ENCODE results near the gene MRPS18B. TPM values are rescaled to one million over a fixed set of nuclear protein-coding genes. Genes with fewer than 3 reads are reported as not detected.

MRPS18B gene
- polyA plus RNA-seq, 1 donor from 2014 or later: 77.7 TPM

DNA sequence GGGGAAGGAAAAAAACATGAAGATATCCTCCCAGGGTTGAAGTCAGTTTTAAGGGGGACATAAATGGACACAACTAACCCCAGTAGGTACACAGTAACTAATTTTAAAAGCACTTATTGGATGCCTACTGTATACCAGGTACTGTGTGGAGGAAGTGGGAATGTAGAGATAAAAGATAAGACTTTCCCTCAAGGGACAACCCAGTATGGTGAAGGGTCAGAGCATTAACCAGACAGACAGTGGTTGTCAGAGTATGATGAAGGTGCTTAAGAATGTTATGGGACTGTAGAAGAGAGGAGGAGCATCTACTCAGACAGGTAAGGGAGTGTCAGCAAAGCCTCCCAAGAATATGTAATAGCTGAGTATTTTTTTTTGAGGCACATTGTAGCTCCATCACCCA is 45.5 kb upstream of the MRPS18B start:
- no peak for TF ChIP-seq RAD21 (conservative IDR thresholded peaks at IDR 0.05)
- TF ChIP-seq, protein P1, sequence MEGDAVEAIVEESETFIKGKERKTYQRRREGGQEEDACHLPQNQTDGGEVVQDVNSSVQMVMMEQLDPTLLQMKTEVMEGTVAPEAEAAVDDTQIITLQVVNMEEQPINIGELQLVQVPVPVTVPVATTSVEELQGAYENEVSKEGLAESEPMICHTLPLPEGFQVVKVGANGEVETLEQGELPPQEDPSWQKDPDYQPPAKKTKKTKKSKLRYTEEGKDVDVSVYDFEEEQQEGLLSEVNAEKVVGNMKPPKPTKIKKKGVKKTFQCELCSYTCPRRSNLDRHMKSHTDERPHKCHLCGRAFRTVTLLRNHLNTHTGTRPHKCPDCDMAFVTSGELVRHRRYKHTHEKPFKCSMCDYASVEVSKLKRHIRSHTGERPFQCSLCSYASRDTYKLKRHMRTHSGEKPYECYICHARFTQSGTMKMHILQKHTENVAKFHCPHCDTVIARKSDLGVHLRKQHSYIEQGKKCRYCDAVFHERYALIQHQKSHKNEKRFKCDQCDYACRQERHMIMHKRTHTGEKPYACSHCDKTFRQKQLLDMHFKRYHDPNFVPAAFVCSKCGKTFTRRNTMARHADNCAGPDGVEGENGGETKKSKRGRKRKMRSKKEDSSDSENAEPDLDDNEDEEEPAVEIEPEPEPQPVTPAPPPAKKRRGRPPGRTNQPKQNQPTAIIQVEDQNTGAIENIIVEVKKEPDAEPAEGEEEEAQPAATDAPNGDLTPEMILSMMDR (IDR thresholded peaks at IDR 0.05; ENCODE audit: poor library complexity, severe bottlenecking): no peak
- TF ChIP-seq EZH2 (IDR thresholded peaks at IDR 0.05; ENCODE audit: borderline replicate concordance, insufficient read depth, low read length, poor library complexity, severe bottlenecking): no peak
- no peak for TF ChIP-seq POLR2AphosphoS5 (IDR thresholded peaks at IDR 0.05)
- TF ChIP-seq EP300 (conservative IDR thresholded peaks at IDR 0.05; ENCODE audit: poor library complexity, severe bottlenecking): no peak
- no peak for TF ChIP-seq MXI1 (conservative IDR thresholded peaks at IDR 0.05; ENCODE audit: poor library complexity, severe bottlenecking)
- no peak for TF ChIP-seq SMC3 (conservative IDR thresholded peaks at IDR 0.05; ENCODE audit: poor library complexity)
- TF ChIP-seq, protein P2, sequence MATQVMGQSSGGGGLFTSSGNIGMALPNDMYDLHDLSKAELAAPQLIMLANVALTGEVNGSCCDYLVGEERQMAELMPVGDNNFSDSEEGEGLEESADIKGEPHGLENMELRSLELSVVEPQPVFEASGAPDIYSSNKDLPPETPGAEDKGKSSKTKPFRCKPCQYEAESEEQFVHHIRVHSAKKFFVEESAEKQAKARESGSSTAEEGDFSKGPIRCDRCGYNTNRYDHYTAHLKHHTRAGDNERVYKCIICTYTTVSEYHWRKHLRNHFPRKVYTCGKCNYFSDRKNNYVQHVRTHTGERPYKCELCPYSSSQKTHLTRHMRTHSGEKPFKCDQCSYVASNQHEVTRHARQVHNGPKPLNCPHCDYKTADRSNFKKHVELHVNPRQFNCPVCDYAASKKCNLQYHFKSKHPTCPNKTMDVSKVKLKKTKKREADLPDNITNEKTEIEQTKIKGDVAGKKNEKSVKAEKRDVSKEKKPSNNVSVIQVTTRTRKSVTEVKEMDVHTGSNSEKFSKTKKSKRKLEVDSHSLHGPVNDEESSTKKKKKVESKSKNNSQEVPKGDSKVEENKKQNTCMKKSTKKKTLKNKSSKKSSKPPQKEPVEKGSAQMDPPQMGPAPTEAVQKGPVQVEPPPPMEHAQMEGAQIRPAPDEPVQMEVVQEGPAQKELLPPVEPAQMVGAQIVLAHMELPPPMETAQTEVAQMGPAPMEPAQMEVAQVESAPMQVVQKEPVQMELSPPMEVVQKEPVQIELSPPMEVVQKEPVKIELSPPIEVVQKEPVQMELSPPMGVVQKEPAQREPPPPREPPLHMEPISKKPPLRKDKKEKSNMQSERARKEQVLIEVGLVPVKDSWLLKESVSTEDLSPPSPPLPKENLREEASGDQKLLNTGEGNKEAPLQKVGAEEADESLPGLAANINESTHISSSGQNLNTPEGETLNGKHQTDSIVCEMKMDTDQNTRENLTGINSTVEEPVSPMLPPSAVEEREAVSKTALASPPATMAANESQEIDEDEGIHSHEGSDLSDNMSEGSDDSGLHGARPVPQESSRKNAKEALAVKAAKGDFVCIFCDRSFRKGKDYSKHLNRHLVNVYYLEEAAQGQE (IDR thresholded peaks at IDR 0.05; ENCODE audit: borderline replicate concordance): no peak
- TF ChIP-seq TAF1 (IDR thresholded peaks at IDR 0.05; ENCODE audit: low read depth): no peak
- peaks cover 39% of the 10 kb centered on the region for H3K79me2 ChIP-seq (replicated peaks; ENCODE audit: insufficient read depth, low read length)

DNA sequence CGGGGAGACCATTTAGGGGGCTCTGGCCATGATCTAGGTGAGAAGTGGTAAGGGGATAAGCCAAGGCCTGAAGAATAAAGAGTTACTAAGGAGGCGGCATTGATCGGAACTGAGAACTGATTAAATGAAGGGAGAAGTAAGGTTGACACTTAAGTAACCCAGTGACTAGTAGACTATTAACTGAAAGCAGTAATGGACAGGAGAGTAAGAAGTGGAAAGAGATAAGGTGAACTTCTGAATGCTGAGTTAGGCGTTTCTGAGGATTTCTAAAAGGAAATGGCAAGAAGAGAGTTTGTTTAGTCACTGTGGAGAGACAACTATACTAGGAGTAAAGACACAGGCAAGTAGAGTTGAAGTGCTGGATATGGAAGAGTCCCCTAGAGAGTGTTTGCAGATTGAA is 44.5 kb upstream of the MRPS18B start:
- H4K20me1 ChIP-seq (ENCODE audit: insufficient read depth): no peaks in the 10 kb centered on the region
- no peak overlapping the region for H2AFZ ChIP-seq (ENCODE audit: low read depth, low read length)
- no peak for TF ChIP-seq TAF1 (IDR thresholded peaks at IDR 0.05; ENCODE audit: low read depth)
- no peak for TF ChIP-seq EP300 (conservative IDR thresholded peaks at IDR 0.05; ENCODE audit: poor library complexity, severe bottlenecking)
- no peak for TF ChIP-seq RAD21 (conservative IDR thresholded peaks at IDR 0.05)
- TF ChIP-seq, protein P2 (IDR thresholded peaks at IDR 0.05; ENCODE audit: borderline replicate concordance): no peak
- no peak for TF ChIP-seq SMC3 (conservative IDR thresholded peaks at IDR 0.05; ENCODE audit: poor library complexity)
- TF ChIP-seq, protein P1 (IDR thresholded peaks at IDR 0.05; ENCODE audit: poor library complexity, severe bottlenecking): no peak
- TF ChIP-seq EZH2 (IDR thresholded peaks at IDR 0.05; ENCODE audit: borderline replicate concordance, insufficient read depth, low read length, poor library complexity, severe bottlenecking): no peak
- no peak for TF ChIP-seq POLR2AphosphoS5 (IDR thresholded peaks at IDR 0.05)
- TF ChIP-seq MXI1 (conservative IDR thresholded peaks at IDR 0.05; ENCODE audit: poor library complexity, severe bottlenecking): no peak
- H3F3A ChIP-seq (ENCODE audit: insufficient read depth, low read length, poor library complexity, severe bottlenecking): no peaks in the 10 kb centered on the region
- H3K4me3 ChIP-seq (ENCODE audit: low read length): peak overlapping the region; percentile 77
- no peaks in the 10 kb centered on the region for H3K36me3 ChIP-seq (ENCODE audit: insufficient read depth, low read length)
- no peaks in the 10 kb centered on the region for H3K9me3 ChIP-seq (ENCODE audit: low read length)
- H3K79me2 ChIP-seq (replicated peaks; ENCODE audit: insufficient read depth, low read length): peaks cover 39% of the 10 kb centered on the region
- no peak overlapping the region for H3K9ac ChIP-seq (ENCODE audit: low read length)
- no peak overlapping the region for H3K4me2 ChIP-seq (ENCODE audit: low read length)
- H3K27me3 ChIP-seq (ENCODE audit: insufficient read depth, low read depth, low read length): peaks cover 7% of the 10 kb centered on the region
- H3K9me2 ChIP-seq (ENCODE audit: insufficient read depth, low read length): no peaks in the 10 kb centered on the region
- H3K27ac ChIP-seq (ENCODE audit: low read length): no peak overlapping the region

More for the DNA sequence above, 45.5 kb upstream of the MRPS18B start:
- no peaks in the 10 kb centered on the region for H3K9me3 ChIP-seq (ENCODE audit: low read length)
- H3K9me2 ChIP-seq (ENCODE audit: insufficient read depth, low read length): no peaks in the 10 kb centered on the region
- H3K27me3 ChIP-seq (ENCODE audit: insufficient read depth, low read depth, low read length): peaks cover 7% of the 10 kb centered on the region
- H3K36me3 ChIP-seq (ENCODE audit: insufficient read depth, low read length): no peaks in the 10 kb centered on the region
- H2AFZ ChIP-seq (ENCODE audit: low read depth, low read length): no peak overlapping the region
- no peaks in the 10 kb centered on the region for H3F3A ChIP-seq (ENCODE audit: insufficient read depth, low read length, poor library complexity, severe bottlenecking)
- peak overlapping the region; percentile 77 for H3K4me3 ChIP-seq (ENCODE audit: low read length)
- H4K20me1 ChIP-seq (ENCODE audit: insufficient read depth): no peaks in the 10 kb centered on the region
- H3K27ac ChIP-seq (ENCODE audit: low read length): peak overlapping the region; percentile 85
- H3K4me2 ChIP-seq (ENCODE audit: low read length): peak overlapping the region; percentile 95
- H3K9ac ChIP-seq (ENCODE audit: low read length): peak overlapping the region; percentile 81
